PC-9 (cell line): ENCODE data around the gene MSH2.

Experiments used
- CTCF ChIP-seq: fragments of 200-600 bp; sonication (generic); conservative IDR thresholded peaks from 2 replicates; pipeline ENCODE4 v1.6.1; 2017; ENCODE audit warnings: mixed run types, antibody characterized with exemption, mild to moderate bottlenecking, moderate library complexity
- EZH2 ChIP-seq: fragments of 200-600 bp; sonication (generic); IDR thresholded peaks from 2 replicates; pipeline ENCODE4 v1.8.0; 2017; ENCODE audit warnings: antibody characterized with exemption, low read depth

GRCh38 chr2:47525167-47525566 lies 122.2 kb downstream of the MSH2 start:
- no peak for TF ChIP-seq CTCF
- no peak for TF ChIP-seq EZH2
